ENCODE data around the gene CPB2. TPM values are rescaled to one million over a fixed set of nuclear protein-coding genes. Genes with fewer than 3 reads are reported as not detected.

CPB2 gene
- total RNA-seq, 4 donors from 2014 or later: 0.25 to 0.42 (median 0.29) TPM; not detected in 1

DNA sequence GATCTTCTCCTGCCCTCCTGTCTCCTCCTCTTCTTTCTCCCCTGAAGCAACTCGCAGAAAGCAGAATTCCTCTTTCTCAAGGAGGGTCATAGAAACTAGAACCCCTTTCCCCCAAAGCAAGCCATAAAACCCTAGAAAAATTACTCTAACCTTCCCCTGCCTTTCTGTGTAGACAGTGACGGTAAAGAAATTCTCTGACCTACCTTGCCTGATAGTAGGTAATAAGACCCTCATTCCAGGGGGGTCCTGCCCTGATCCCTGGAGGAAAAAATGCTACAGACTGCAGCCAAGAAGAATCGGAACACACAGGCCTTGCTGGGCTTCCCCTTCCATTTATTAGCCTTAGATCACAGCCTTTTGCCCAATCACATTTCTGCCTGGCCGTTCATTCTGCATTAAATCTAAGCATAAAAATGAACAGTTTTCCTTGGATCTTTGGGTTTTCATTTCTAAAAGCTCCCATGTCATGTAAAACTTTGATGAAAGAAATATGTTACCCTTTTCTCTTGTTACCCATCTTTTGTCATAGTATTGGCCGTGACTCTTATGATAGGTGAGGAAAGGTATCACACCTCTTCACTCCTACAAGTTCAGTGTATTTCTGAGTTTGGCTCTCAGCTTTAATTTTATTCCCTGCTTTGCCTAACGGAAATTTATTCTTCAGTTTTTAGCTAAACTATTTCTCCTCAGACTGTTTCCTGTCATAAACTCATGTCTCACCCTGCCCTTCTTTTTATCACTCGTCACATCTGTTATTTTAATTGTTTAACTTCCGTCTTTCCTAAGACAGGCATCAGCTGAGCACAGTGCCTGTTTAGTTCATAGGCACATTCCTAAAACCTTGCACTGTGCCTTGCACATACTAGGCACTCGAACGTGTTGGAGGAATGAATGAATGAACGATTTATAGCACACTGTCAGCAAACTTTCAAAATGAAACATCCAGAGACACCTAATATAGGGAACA lies 20.4 kb upstream of the CPB2 start:
- TF ChIP-seq, protein P1, sequence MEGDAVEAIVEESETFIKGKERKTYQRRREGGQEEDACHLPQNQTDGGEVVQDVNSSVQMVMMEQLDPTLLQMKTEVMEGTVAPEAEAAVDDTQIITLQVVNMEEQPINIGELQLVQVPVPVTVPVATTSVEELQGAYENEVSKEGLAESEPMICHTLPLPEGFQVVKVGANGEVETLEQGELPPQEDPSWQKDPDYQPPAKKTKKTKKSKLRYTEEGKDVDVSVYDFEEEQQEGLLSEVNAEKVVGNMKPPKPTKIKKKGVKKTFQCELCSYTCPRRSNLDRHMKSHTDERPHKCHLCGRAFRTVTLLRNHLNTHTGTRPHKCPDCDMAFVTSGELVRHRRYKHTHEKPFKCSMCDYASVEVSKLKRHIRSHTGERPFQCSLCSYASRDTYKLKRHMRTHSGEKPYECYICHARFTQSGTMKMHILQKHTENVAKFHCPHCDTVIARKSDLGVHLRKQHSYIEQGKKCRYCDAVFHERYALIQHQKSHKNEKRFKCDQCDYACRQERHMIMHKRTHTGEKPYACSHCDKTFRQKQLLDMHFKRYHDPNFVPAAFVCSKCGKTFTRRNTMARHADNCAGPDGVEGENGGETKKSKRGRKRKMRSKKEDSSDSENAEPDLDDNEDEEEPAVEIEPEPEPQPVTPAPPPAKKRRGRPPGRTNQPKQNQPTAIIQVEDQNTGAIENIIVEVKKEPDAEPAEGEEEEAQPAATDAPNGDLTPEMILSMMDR (IDR thresholded peaks at IDR 0.05): no peak
- TF ChIP-seq POLR2A (IDR thresholded peaks at IDR 0.05): no peak
- 28 to 33% methylated on average over 11 of the region's 11 CpGs for WGBS, 2 donors
- no peak overlapping the region for H3K4me3 ChIP-seq (ENCODE audit: low read depth, poor library complexity, severe bottlenecking)
- DNase-seq (ENCODE audit: low spot score in 2 of 2): no peak
- intact Hi-C loops (cut with DNase I; ENCODE audit: low total_unique reads): no loop called here

DNA sequence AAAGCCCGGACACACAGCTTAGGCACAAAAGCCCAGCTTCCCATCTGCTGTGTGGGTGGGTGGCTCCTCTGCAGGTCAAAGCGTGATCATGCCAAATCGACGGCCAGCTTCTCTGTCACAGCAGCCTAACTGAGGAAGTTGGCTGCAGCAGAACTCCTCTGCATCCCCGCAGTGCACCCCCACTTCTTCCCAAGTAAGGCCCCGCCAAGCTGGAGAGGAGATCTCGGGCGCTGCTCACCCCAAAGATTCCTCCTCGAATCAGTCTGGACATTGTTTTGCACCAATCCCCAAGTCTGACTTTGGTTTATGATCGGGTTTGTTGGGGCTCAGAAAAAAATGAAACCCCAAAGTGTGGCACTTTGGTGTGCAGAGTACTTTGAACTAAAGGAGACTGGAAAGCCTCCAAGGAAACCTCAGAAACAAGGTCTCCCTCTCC lies 19.7 kb upstream of the CPB2 start:
- 70 to 74% methylated on average over 10 of the region's 10 CpGs for WGBS, 2 donors
- intact Hi-C loops (cut with DNase I; ENCODE audit: low total_unique reads): no loop called here
- no peak for DNase-seq (ENCODE audit: low spot score in 2 of 2)
- TF ChIP-seq, protein P1 (IDR thresholded peaks at IDR 0.05): no peak
- no peak for TF ChIP-seq POLR2A (IDR thresholded peaks at IDR 0.05)
- no peak overlapping the region for H3K4me3 ChIP-seq (ENCODE audit: low read depth, poor library complexity, severe bottlenecking)

DNA sequence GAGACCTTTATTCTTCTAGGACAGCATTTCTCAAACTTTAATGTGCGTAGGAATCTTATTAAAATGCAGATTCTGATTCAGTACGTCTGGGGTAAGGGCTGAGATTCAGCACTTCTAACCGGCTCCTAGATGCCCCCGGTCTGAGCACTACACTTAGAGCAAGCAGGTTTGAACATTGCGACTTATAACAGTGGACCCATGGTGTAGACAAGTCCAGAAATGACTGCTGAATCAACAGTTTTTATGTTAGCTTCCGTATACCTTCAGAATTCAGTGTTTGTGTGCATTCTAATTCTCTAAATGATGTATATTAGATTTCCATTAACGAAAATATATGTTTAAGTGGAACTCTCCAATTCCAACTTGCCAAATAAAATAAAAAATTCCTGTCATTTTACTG lies 17.5 kb upstream of the CPB2 start:
- intact Hi-C loops (cut with DNase I; ENCODE audit: low total_unique reads): no loop called here
- no peak for TF ChIP-seq POLR2A (IDR thresholded peaks at IDR 0.05)
- TF ChIP-seq, protein P1 (IDR thresholded peaks at IDR 0.05): no peak
- no peak overlapping the region for H3K4me3 ChIP-seq (ENCODE audit: low read depth, poor library complexity, severe bottlenecking)
- WGBS, 2 donors: 89% methylated on average over 7 of the region's 7 CpGs
- no peak for DNase-seq (ENCODE audit: low spot score in 2 of 2)

DNA sequence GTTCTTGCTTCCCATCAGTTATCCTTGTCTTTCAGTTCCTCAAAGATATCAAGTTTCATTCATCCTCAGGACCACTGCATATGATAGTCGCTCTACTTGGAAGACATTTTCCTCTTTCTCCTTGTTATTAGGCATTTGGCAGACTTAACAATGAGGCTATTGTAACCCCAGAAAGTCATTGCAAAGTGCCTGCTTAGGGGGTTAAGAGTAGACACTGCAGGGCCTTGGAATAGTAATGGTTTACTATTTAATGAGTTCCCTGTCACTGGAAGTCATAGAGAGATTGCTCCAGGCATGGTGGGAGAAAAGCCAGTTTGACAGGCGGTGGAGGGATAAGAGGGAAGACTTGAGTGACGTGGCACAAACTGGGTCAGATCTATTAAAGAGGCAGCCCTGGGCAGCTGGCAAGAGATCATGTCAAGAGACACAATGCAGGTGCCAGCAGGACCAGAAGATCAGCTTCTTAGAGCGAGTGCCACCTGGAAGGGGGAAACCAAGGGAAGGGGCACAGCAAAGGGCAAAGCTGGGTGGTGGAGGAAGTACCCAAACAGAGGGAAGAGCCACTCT lies 16.8 kb upstream of the CPB2 start:
- 43 to 57% methylated on average over 4 of the region's 4 CpGs for WGBS, 2 donors
- no peak overlapping the region for H3K4me3 ChIP-seq (ENCODE audit: low read depth, poor library complexity, severe bottlenecking)
- intact Hi-C loops (cut with DNase I; ENCODE audit: low total_unique reads): no loop called here
- no peak for DNase-seq (ENCODE audit: low spot score in 2 of 2)
- TF ChIP-seq, protein P1 (IDR thresholded peaks at IDR 0.05): no peak
- no peak for TF ChIP-seq POLR2A (IDR thresholded peaks at IDR 0.05)

DNA sequence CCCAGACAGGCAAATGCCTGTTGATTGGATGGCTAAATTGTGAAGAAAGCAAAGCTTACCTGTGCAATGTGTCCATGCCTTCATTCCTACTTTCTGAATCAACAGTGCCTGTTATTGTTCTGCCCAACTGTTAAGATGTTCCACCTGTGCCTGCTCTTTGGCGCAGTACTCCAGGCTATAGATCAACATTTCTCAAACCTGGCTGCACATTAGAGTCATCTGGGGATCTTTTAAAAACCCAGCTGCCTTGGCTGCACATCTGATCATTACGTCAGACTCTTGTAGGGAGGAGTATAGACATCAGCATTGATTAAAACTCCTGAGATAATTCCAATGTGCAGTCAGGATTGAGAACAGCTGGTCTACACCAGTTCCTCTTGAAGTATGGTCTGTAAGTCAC lies 16.2 kb upstream of the CPB2 start:
- DNase-seq (ENCODE audit: low spot score in 2 of 2): no peak
- TF ChIP-seq POLR2A (IDR thresholded peaks at IDR 0.05): no peak
- TF ChIP-seq, protein P1 (IDR thresholded peaks at IDR 0.05): no peak
- intact Hi-C loops (cut with DNase I; ENCODE audit: low total_unique reads): no loop called here
- no peak overlapping the region for H3K4me3 ChIP-seq (ENCODE audit: low read depth, poor library complexity, severe bottlenecking)
- 43 to 44% methylated on average over 2 of the region's 2 CpGs for WGBS, 2 donors

Measured in lower leg skin (tissue), 4 donors.